Activated naive CD4-positive, alpha-beta T cell treated with anti-CD3 and anti-CD28 coated beads, Interleukin-2, amount 50 U/mL, for 72 hours (primary cell): ENCODE measurements around the gene CD300H. TPM values are rescaled to one million over a fixed set of nuclear protein-coding genes. Genes with fewer than 3 reads are reported as not detected.

Experiments used
- ATAC-seq, 2 donors: fragments of 150-1000 bp; cut with Tn5 transposase; 2 replicates each; pipeline ENCODE4 v1.10.0; 2021; ENCODE audit warnings: mild to moderate bottlenecking in 2 of 2, moderate library complexity in 2 of 2
- DNase-seq, 2 donors: peaks; one replicate each; pipeline ENCODE4 v3.0.0; 2021 to 2022; ENCODE audit warnings: low spot score in 2 of 2
- H3K27ac Mint-ChIP-seq, 2 donors: one replicate each; pipeline ENCODE4 v1.8.0; 2022; ENCODE audit warnings: mild to moderate bottlenecking in 2 of 2, mixed read lengths in 2 of 2
- H3K36me3 Mint-ChIP-seq, 2 donors: one replicate each; pipeline ENCODE4 v1.8.0; 2022; ENCODE audit warnings: mixed read lengths in 2 of 2
- H3K9me3 Mint-ChIP-seq, 2 donors: one replicate each; pipeline ENCODE4 v1.8.0; 2022; ENCODE audit warnings: mixed read lengths in 2 of 2
- total RNA-seq, 2 donors: library from RNA; stranded (reverse); gene quantifications; one replicate each; pipeline ENCODE4 v1.2.3, GENCODE V29; 2022

CD300H gene
- total RNA-seq, 2 donors from 2014 or later: not detected

GRCh38 chr17:74543891-74544760, 23.2 kb downstream of the CD300H start:
- Mint-ChIP-seq H3K27ac (no peak overlapping the region), H3K9me3 (no peaks in the 10 kb centered on the region), H3K36me3 (no peaks in the 10 kb centered on the region)
- DNase-seq: no peak
- ATAC-seq: no peak

- H3K36me3 Mint-ChIP-seq: no peaks in the 10 kb centered on the region
- ATAC-seq (no peak), DNase-seq (no peak)
- no peak overlapping the region for H3K27ac Mint-ChIP-seq
- no peaks in the 10 kb centered on the region for H3K9me3 Mint-ChIP-seq
Measured at GRCh38 chr17:74543406-74543805, 23.9 kb downstream of the CD300H start.

GRCh38 chr17:74542727-74543383, 24.5 kb downstream of the CD300H start:
- no peaks in the 10 kb centered on the region for H3K9me3 Mint-ChIP-seq
- H3K36me3 Mint-ChIP-seq: no peaks in the 10 kb centered on the region
- no peak for DNase-seq
- no peak overlapping the region for H3K27ac Mint-ChIP-seq
- no peak for ATAC-seq

GRCh38 chr17:74542166-74542565, 25.1 kb downstream of the CD300H start:
- Mint-ChIP-seq H3K9me3 (no peaks in the 10 kb centered on the region), H3K36me3 (no peaks in the 10 kb centered on the region), H3K27ac (peak overlapping the region in 1 of 2 donors; percentile 12)
- ATAC-seq (no peak), DNase-seq (no peak)

- Mint-ChIP-seq H3K36me3 (no peaks in the 10 kb centered on the region), H3K27ac (no peak overlapping the region), H3K9me3 (no peaks in the 10 kb centered on the region)
- no peak for ATAC-seq
- no peak for DNase-seq
Measured at GRCh38 chr17:74541176-74542111, 25.9 kb downstream of the CD300H start.

- no peak for ATAC-seq
- Mint-ChIP-seq H3K9me3 (no peaks in the 10 kb centered on the region), H3K27ac (no peak overlapping the region), H3K36me3 (no peaks in the 10 kb centered on the region)
- DNase-seq: no peak
Measured at GRCh38 chr17:74539281-74539820, 28.0 kb downstream of the CD300H start.

- Mint-ChIP-seq H3K27ac (peak overlapping the region in 1 of 2 donors; percentile 10), H3K9me3 (no peaks in the 10 kb centered on the region), H3K36me3 (no peaks in the 10 kb centered on the region)
- ATAC-seq: no peak
- DNase-seq: no peak
Measured at GRCh38 chr17:74536890-74537289, 30.4 kb downstream of the CD300H start.

GRCh38 chr17:74532115-74532514, 35.2 kb downstream of the CD300H start:
- peak in 1 of 2 donors; percentile 48 for ATAC-seq
- Mint-ChIP-seq H3K36me3 (no peaks in the 10 kb centered on the region), H3K27ac (no peak overlapping the region), H3K9me3 (no peaks in the 10 kb centered on the region)
- no peak for DNase-seq

- no peaks in the 10 kb centered on the region for H3K36me3 Mint-ChIP-seq
- no peak for ATAC-seq
- no peak for DNase-seq
- H3K27ac Mint-ChIP-seq: no peak within 1 kb of the TSS
- no peaks in the 10 kb centered on the region for H3K9me3 Mint-ChIP-seq
Measured at GRCh38 chr17:74531231-74531761, 36.0 kb downstream of the CD300H start, which contains the start of gene CD300LB. TSS of gene CD300LB (minus strand) at chr17:74531475. CDS start at chr17:74531350, 125 bp downstream.

- H3K36me3 Mint-ChIP-seq: no peaks in the 10 kb centered on the region
- DNase-seq: no peak
- H3K27ac Mint-ChIP-seq: no peak overlapping the region
- H3K9me3 Mint-ChIP-seq: no peaks in the 10 kb centered on the region
- ATAC-seq: no peak
Measured at GRCh38 chr17:74530831-74531150, 36.5 kb downstream of the CD300H start.

- H3K9me3 Mint-ChIP-seq: no peaks in the 10 kb centered on the region
- H3K36me3 Mint-ChIP-seq: no peaks in the 10 kb centered on the region
- no peak for ATAC-seq
- DNase-seq: no peak
- H3K27ac Mint-ChIP-seq: no peak overlapping the region
Measured at GRCh38 chr17:74529243-74529642, 38.1 kb downstream of the CD300H start.

GRCh38 chr17:74528491-74529199, 38.7 kb downstream of the CD300H start:
- H3K9me3 Mint-ChIP-seq: no peaks in the 10 kb centered on the region
- ATAC-seq (peak; percentile 46 to 50), DNase-seq (no peak)
- no peak overlapping the region for H3K27ac Mint-ChIP-seq
- peaks cover 0 to under 1% of the 10 kb centered on the region in 2 donors for H3K36me3 Mint-ChIP-seq

- Mint-ChIP-seq H3K27ac (no peak overlapping the region), H3K36me3 (peaks cover 0 to 8% of the 10 kb centered on the region in 2 donors), H3K9me3 (peaks cover 0 to 6% of the 10 kb centered on the region in 2 donors)
- DNase-seq (no peak), ATAC-seq (no peak)
Measured at GRCh38 chr17:74527756-74528155, 39.6 kb downstream of the CD300H start.

GRCh38 chr17:74527081-74527480, 40.2 kb downstream of the CD300H start:
- Mint-ChIP-seq H3K27ac (no peak overlapping the region), H3K9me3 (peaks cover 0 to 6% of the 10 kb centered on the region in 2 donors), H3K36me3 (peaks cover 0 to 8% of the 10 kb centered on the region in 2 donors)
- no peak for ATAC-seq
- DNase-seq: no peak

GRCh38 chr17:74526681-74527080, 40.6 kb downstream of the CD300H start:
- H3K27ac Mint-ChIP-seq: no peak overlapping the region
- peaks cover 0 to 6% of the 10 kb centered on the region in 2 donors for H3K9me3 Mint-ChIP-seq
- no peak for DNase-seq
- no peak for ATAC-seq
- H3K36me3 Mint-ChIP-seq: peaks cover 0 to 8% of the 10 kb centered on the region in 2 donors
